Measurements from ENCODE around the gene NMNAT2.
"Not testable (repeated sequence)": the region's sequence is repeated elsewhere in the genome, so short reads cannot be mapped to it uniquely, and the experiment has no call there.

The NMNAT2 gene

GRCh38 chr1:183285256-183285655 lies 132.9 kb downstream of the NMNAT2 start:
- DNase-seq (ENCODE audit: low read depth): no peak

- no peak for DNase-seq (ENCODE audit: low read depth)
Measured at GRCh38 chr1:183284086-183284485, 134.1 kb downstream of the NMNAT2 start.

GRCh38 chr1:183283286-183283685 lies 134.9 kb downstream of the NMNAT2 start:
- no peak for DNase-seq (ENCODE audit: low read depth)

- no peak for DNase-seq (ENCODE audit: low read depth)
Measured at GRCh38 chr1:183282101-183282855, 135.9 kb downstream of the NMNAT2 start.

- peak; percentile 60 for DNase-seq (ENCODE audit: low read depth)
Measured at GRCh38 chr1:183281553-183282091, 136.6 kb downstream of the NMNAT2 start.

GRCh38 chr1:183281039-183281438 lies 137.1 kb downstream of the NMNAT2 start:
- DNase-seq (ENCODE audit: low read depth): no peak

GRCh38 chr1:183279835-183280234 lies 138.3 kb downstream of the NMNAT2 start:
- DNase-seq (ENCODE audit: low read depth): no peak

- no peak for DNase-seq (ENCODE audit: low read depth)
Measured at GRCh38 chr1:183278739-183279591, 139.2 kb downstream of the NMNAT2 start.

- no peak for DNase-seq (ENCODE audit: low read depth)
Measured at GRCh38 chr1:183277821-183278738, 140.1 kb downstream of the NMNAT2 start.

GRCh38 chr1:183276386-183277080 lies 141.6 kb downstream of the NMNAT2 start:
- no peak for DNase-seq (ENCODE audit: low read depth)

GRCh38 chr1:183275322-183275721 lies 142.9 kb downstream of the NMNAT2 start:
- DNase-seq (ENCODE audit: low read depth): no peak

GRCh38 chr1:183274836-183275235 lies 143.3 kb downstream of the NMNAT2 start:
- DNase-seq (ENCODE audit: low read depth): no peak

GRCh38 chr1:183273984-183274383 lies 144.2 kb downstream of the NMNAT2 start:
- not testable (repeated sequence) for DNase-seq (ENCODE audit: low read depth)

GRCh38 chr1:183273300-183273699 lies 144.9 kb downstream of the NMNAT2 start:
- no peak for DNase-seq (ENCODE audit: low read depth)

- DNase-seq (ENCODE audit: low read depth): no peak
Measured at GRCh38 chr1:183272390-183272848, 145.8 kb downstream of the NMNAT2 start.

- no peak for DNase-seq (ENCODE audit: low read depth)
Measured at GRCh38 chr1:183270541-183271141, 147.5 kb downstream of the NMNAT2 start.

GRCh38 chr1:183267646-183268431 lies 150.3 kb downstream of the NMNAT2 start:
- no peak for DNase-seq (ENCODE audit: low read depth)

GRCh38 chr1:183263886-183264602 lies 154.1 kb downstream of the NMNAT2 start:
- no peak for DNase-seq (ENCODE audit: low read depth)

- DNase-seq (ENCODE audit: low read depth): no peak
Measured at GRCh38 chr1:183262628-183263200, 155.5 kb downstream of the NMNAT2 start.

Data from activated T-cell treated with anti-CD3 and anti-CD28 coated beads for 24 hours (primary cell).